ENCODE results near the gene SPIB.
"Not testable (repeated sequence)": the region's sequence is repeated elsewhere in the genome, so short reads cannot be mapped to it uniquely, and the experiment has no call there.

SPIB gene

DNA sequence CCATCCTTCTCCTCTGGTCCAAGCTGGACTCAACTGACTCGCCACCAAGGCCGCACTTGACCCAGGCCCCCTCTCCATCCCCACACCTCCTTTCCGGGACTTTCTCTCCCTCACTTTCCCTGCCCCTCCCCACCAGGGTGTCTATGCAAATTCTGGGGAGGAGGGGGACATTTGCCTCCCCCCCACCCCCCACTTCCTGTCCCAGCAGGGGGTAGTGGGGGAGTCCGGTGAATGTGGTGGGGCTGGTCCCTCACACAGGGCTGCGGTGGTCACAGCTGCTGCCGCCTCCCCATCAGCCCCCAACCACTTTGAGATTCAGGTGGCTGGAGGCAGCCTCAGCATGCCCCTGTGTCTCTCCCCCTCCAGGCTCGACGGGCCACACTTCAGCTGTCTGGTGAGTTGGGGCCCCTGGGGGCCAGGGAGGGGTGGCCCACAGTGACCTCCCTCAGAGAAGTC, 870 bp downstream of the SPIB start:
- no peak for DNase-seq (ENCODE audit: low read depth)

DNA sequence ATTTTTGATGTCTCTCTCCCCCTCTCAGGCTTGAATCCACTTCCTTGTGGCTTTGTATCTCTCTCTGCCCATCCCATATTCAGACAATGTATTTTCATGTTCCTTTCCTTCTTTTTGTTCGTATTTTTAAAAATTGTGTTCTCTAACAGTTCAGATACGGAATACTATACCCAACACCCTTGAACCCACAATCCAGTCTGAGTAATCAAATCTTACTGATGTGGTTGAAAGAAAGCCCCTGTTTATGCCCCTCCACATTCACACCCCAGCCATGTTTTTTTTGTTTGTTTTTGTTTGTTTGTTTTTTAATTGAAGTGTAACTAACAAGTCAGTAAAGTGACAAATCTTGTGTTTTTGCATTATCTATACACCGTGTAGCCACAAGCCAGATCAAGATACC, 1.4 kb downstream of the SPIB start:
- DNase-seq (ENCODE audit: low read depth): no peak

GRCh38 chr19:50420808-50421207, 2.1 kb downstream of the SPIB start:
- DNase-seq (ENCODE audit: low read depth): no peak

- no peak for DNase-seq (ENCODE audit: low read depth)
Measured at GRCh38 chr19:50422397-50423278, 3.9 kb downstream of the SPIB start.

- DNase-seq (ENCODE audit: low read depth): no peak
Measured at GRCh38 chr19:50423279-50424113, 4.8 kb downstream of the SPIB start.

GRCh38 chr19:50425581-50425980, 6.8 kb downstream of the SPIB start:
- DNase-seq (ENCODE audit: low read depth): no peak

- no peak for DNase-seq (ENCODE audit: low read depth)
Measured at GRCh38 chr19:50427318-50427925, 8.7 kb downstream of the SPIB start.

GRCh38 chr19:50427997-50428425, 9.3 kb downstream of the SPIB start:
- peak; percentile 77 for DNase-seq (ENCODE audit: low read depth)

DNA sequence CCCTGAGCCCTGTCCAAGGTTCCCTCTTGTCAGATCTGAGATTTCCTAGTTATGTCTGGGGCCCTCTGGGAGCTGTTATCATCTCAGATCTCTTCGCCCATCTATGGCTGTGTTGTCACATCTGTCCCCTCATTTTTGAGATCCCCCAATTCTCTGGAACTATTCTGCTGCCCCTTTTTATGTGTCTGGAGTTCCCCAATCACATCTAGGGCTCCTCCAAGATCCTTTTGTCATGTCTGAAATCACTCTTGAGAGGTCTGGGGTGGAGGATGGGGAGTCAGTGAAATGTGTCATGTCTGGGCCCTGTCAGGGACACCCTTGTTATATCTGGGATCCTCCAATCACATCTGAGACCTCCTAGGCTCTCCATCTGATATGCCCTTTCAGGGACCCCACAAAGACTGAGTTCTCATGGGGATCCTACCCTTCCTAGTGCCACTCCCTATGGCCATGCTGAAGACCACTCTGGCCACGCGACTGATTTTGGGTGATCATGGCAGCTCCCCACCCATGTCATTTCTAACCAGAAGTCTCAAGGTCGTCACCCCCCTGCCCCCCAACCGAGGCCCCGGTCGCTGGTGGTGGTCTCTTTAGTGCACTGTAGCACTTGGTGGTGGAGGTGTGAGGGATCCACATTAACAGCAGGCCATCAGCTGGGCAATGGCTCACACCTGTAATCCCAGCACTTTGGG, 10.2 kb downstream of the SPIB start:
- no peak for DNase-seq (ENCODE audit: low read depth)

DNA sequence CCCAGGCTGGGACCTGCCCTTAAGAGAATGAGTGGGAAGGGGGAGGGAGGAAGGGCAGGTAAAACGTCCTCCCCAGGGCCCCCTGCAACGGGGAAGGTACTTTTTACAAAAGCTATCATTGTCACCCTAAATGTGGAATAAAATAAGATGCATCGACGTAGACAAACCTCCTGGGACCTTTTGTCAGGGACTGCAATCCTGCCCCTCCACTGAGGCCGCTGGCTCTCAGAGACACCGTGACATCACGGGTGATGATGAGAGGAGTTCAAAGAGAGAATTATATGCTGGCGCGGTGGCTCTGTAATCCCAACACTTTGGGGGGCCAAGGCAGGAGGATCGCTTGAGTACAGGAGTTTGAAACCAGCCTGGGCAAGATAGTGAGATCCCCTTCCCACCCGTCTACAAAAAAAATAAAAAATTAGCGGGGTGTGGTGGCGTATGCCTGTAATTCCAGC, 12.2 kb downstream of the SPIB start:
- no peak for DNase-seq (ENCODE audit: low read depth)

GRCh38 chr19:50431343-50432220, 12.8 kb downstream of the SPIB start:
- peak; percentile 47 for DNase-seq (ENCODE audit: low read depth)

DNA sequence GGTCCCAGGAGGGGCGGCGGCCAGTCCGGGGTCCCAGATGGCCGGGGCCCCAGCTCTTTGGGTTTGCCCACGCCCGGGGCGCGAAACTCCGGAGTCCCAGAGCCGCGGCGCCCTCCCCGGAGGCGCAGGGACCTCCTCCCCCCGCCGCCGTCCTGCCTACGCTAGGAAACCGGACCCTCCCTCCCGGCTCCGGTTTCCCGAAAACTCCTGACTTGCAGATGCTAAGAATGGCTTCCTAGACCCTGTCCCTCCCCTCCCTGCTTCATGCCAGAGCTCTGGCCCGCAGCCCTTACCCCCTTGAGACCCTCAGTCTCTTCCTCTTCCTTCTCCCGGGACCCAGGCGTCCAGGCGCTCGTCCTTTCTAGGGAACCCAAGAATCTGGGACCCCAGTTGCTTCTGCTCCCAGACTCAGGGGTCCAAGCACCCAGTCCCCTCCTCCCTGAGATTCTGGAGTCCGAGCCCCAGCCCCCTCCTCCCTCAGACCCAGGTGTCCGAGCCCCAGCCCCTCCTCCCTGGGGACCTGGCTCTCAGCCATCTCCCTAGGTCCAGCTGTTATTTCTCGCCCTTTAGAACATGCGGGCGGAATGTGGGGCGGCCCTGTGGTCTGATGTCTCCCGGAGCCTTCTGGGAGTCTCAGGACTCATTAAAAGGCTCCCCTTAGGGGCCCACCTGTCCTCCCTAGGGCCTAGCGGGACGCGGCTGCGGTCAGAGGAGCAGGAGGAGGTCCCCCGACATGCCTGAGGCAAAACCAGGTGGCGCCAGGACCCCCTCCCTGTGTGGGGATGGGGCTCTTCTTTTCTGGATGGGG, 13.7 kb downstream of the SPIB start, which contains the start of gene MYBPC2:
MYBPC2 (plus strand) TSS at position 672 of the 808 bp plus-strand sequence; CDS start at position 734, 62 bp downstream.
- no peak for DNase-seq (ENCODE audit: low read depth)

- no peak for DNase-seq (ENCODE audit: low read depth)
Measured at GRCh38 chr19:50433201-50434180, 14.8 kb downstream of the SPIB start.

DNA sequence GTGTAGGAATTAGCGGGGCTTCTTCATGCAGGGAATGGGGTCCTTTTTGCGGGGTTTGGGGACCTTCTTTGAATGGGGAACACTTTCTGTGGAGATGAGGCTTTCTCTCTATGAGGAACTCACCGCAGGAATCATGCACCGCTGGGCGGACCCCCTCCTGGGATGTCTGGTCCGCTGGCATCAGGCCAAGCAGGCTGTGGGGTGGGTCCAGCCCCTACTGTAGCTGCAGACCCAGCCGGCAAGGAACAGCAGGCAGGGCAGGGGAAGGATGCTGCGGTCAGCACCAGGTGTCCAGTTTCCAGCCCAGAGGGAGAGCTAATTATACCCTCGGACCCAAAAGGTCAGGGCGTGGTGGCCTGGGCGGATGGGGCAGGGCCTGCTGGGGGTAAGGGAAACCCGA, 15.8 kb downstream of the SPIB start:
- DNase-seq (ENCODE audit: low read depth): no peak

DNA sequence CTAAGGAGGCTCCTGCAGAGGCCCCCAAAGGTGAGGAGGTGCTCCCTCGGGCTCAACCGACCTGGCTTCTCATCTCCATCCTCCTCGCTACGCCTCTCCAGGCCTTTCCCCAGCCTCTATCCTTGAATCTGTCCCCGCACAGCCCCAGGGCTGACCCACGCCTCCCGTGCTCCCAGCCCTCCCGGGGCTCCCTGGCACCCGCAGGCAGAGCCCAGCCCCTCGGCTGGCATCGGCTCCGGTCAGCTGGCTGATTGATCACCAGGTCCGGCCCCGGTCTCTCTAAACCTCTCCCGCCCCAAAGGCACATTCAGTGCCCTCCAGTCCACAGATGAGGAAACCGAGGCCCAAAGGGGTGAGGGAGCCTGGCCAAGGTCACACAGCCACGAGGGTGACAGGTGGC, 16.5 kb downstream of the SPIB start:
- no peak for DNase-seq (ENCODE audit: low read depth)

DNA sequence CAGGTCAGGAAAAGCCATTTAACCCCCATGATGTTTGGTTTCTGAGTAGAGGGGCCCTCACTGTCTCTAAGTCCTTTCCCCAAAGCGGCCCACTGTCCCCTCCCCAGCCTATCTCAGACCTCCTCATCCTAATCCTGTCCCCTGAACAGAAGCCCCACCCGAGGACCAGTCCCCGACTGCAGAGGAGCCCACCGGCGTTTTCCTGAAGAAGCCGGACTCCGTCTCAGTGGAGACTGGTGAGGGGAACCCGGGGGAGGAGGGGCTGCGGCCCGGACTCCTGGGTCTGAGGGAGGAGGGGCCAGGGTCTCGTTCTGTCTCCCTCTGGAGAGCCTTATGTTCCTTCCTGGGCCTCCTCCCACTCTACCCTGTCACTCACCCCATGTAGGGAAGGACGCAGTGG, 16.9 kb downstream of the SPIB start:
- DNase-seq (ENCODE audit: low read depth): no peak

DNA sequence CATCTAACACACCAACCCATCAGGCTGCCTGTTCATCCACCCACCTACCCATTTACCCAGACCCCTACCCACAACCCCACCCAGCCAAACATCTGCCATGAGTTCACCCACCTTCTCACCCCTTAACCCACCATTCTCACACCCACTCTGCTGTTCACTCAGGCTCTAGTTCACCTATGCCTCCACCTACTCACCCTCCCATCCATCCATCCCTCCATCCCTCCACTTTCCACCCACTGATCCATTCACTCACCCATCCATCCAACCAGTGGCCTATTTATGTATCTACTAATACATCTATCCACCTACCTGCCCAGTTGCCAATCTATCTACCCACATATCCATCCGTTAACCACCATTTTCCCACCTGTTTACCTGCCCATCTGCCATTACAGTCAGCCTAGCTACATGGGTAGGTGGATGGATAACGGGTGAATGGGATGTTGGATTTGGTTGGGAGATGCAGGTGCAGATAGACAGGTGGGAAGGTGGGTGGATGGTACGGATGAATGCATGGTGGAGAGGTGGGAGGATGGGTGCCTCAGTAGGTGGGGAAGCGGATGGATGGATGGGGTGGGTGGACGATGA, 19.2 kb downstream of the SPIB start:
- no peak for DNase-seq (ENCODE audit: low read depth)

GRCh38 chr19:50439130-50439529, 20.4 kb downstream of the SPIB start:
- DNase-seq (ENCODE audit: low read depth): not testable (repeated sequence)

Measured in fibroblast of gingiva (primary cell).